C4-2B (cell line): ENCODE results near the gene ZDHHC22.

Experiments used
- H3K27ac ChIP-seq: fragments of 450-650 bp; 2 replicates; pipeline ENCODE4 v1.5.1; 2017
- ZFX ChIP-seq: fragments of 450-650 bp; IDR thresholded peaks from 2 replicates; pipeline ENCODE4 v1.6.1; 2017
- TF ChIP-seq, protein P1 (sequence below): fragments of 450-650 bp; conservative IDR thresholded peaks from 2 replicates; pipeline ENCODE4 v1.5.1; 2017; ENCODE audit warnings: mild to moderate bottlenecking

Gene ZDHHC22

DNA sequence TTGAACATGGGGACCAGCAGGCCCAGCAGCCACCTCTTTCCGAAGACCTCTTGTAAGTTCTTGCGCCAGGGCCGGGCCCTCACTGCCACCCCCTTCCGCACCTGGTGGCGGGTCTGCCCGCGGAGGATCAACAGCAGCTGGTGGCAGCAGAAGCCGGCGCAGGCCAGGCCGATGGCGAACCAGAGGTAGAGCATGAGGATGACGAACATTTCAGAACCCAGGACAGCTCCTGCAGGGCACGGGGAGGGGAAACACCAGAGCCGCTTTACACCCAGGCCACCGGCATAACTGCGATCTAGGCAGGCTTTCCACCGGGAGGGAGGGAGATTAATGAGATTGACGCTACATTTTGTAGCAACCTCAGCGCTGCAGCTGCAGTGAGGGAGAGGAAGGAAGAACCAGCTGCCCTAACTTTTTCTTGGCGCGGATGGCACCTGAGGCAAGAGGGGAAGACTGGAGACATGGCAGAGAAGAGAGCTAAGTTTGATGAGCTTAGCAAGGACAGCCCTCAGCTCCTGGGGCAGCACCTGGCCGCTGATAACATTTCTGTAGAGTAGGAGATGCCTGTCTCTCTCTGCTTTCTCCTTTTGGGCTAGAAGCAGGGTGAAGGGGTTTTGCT, 7.8 kb downstream of the ZDHHC22 start:
- no peak for TF ChIP-seq ZFX
- TF ChIP-seq, protein P1, sequence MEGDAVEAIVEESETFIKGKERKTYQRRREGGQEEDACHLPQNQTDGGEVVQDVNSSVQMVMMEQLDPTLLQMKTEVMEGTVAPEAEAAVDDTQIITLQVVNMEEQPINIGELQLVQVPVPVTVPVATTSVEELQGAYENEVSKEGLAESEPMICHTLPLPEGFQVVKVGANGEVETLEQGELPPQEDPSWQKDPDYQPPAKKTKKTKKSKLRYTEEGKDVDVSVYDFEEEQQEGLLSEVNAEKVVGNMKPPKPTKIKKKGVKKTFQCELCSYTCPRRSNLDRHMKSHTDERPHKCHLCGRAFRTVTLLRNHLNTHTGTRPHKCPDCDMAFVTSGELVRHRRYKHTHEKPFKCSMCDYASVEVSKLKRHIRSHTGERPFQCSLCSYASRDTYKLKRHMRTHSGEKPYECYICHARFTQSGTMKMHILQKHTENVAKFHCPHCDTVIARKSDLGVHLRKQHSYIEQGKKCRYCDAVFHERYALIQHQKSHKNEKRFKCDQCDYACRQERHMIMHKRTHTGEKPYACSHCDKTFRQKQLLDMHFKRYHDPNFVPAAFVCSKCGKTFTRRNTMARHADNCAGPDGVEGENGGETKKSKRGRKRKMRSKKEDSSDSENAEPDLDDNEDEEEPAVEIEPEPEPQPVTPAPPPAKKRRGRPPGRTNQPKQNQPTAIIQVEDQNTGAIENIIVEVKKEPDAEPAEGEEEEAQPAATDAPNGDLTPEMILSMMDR: no peak
- H3K27ac ChIP-seq: no peak overlapping the region

DNA sequence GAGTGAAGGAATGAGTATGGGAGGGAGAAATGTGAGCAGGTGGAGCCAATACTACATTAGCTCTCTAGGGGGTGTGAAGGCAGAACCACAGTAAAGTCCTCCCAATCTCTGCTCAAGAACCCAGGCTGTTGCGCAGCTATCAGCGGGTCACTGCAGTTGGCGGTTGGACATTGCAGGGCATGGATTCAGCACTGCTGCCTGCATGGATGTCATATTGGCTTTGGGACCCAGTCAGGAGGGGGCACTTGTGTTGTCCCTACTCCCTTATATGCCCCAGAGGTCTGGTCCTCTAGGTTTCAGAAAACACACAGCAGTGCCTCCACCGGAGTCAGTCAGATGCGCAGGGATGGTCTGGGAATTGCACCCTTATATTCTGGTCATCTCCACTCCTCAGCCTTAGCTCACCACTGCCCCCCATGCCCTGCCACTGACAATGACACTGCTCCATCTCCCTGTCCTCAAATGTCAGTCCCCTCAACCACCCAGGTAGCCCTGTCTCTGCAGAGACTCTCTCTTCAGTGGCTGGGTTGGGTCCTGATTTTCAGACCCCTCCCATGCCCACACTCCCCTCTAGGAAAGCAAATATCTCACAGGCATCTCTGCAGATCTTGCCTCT, 9.6 kb downstream of the ZDHHC22 start:
- no peak for TF ChIP-seq ZFX
- TF ChIP-seq, protein P1: no peak
- H3K27ac ChIP-seq: no peak overlapping the region

DNA sequence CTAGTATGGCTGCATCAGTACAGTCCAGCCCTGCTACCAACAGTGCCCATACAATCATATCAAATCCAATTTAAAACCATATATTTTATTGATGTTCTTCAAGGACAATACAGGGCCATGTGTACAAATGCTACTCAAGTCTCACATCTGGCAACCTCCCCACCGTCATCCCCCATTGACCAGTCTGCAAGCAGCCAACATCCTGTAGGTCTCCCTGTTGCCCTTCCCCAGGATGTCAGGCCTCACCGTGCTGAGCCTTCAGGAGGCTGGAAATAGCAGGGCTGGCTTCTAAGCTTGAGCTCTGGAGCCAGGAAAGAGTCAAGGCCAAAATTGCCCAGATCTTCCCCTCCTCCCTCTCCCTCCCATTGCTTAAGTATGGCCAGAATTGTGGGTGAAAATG, 10.4 kb downstream of the ZDHHC22 start:
- TF ChIP-seq, protein P1: no peak
- TF ChIP-seq ZFX: no peak
- H3K27ac ChIP-seq: no peak overlapping the region

DNA sequence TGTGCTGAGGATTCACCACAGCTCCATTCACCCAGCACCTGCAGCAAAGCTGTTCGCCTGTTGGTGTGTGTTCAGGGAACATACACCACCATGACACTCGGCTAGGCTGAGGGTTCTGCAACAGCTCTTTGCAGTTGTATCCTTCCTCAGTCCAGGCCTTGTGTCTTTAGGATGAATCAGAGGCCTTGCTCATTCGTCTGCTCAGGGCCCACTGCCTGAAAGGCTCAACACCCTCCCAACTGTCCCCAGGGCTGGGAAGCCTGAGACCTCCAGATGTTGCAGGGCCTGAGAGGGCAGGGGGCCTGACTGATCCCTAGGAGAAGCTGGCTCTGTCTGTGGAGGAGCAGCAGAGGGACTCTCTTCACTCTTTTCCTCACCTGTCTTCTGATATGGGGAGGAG, 11.2 kb downstream of the ZDHHC22 start:
- TF ChIP-seq, protein P1: no peak
- TF ChIP-seq ZFX: no peak
- H3K27ac ChIP-seq: no peak overlapping the region

DNA sequence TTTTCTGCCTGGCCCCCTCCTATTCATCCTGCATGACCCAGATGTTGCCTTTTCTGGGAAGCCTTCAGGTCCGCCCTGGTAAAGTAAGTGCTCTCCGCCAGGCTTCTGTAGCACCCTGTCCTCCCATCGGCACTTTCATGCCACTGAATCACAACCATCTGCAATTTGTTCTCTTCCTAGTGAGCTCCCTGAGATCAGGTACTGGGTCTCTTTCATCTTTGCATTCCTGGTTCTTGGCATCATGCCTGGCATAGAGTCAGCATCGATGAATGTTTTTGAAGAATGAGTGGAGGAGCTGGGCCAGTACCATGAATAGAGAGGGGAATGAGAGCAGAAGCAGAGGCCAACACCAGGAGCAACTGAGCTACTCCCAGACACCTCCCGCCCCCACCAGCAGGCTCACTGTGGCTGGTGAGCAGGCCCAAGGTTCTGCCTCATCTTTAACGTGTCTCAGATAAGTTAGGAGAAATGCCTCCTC, 13.1 kb downstream of the ZDHHC22 start:
- TF ChIP-seq, protein P1: no peak
- TF ChIP-seq ZFX: no peak
- H3K27ac ChIP-seq: no peak overlapping the region

DNA sequence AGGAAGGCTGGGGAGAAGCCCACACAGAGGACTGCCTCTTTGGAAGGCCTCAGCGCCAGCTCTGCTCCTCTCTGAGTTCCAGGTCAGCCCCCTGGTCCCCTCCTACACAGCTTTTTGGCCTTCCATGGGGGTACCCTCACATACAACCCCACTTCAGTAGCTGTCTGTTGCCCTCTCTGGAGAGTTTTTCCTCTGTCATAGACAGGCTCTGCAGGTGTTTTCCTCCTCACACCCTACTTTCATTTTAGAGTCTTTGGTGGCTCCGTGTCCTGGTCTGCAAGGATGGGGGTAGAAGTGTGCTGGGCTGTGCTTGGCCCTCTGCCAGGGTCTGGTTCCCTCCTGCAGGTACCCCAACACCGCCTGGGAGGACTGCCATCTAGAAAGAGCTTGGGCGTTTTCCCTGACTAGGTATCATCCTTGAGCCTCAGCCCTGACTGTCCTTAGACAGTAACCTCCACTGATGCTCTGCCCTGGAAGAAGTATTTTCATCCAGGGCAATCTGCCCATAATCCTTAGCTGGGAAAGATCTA, 15.1 kb downstream of the ZDHHC22 start:
- H3K27ac ChIP-seq: no peak overlapping the region
- TF ChIP-seq ZFX: no peak
- TF ChIP-seq, protein P1: no peak

DNA sequence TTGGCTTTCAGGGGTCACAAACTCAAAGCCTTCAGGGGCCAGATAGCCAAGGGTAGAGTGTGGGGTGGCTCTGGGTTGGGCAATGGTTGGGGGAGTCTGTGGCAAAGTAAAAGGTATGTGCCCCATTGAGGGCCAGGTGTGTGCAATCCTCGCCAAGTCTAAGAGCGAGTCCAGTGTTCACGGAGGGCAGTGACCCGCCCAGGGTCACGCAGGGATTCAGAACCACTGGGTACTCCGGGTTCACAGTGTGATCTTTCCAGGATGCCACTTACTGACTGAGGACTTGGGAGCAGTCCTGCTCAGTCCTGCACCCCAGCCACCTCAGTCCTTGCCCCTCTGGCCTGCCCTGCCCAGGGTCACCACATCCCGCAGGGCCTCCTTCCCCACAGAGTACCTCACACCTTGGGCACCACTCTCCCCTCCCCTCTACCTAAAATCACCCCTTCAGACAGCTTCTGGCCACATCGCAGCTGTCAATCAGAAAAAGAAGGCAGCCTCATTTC, 15.7 kb downstream of the ZDHHC22 start:
- TF ChIP-seq, protein P1: no peak
- TF ChIP-seq ZFX: no peak
- H3K27ac ChIP-seq: no peak overlapping the region
